Stimulated activated naive CD4-positive, alpha-beta T cell treated with Interleukin-2 at 50 U/mL for 16 hours (primary cell): ENCODE results near the gene IDI1.
"Not testable (repeated sequence)": the region's sequence is repeated elsewhere in the genome, so short reads cannot be mapped to it uniquely, and the experiment has no call there.

Experiments
- DNase-seq: peaks from one replicate; lab custom pipeline; 2025; lab: John Stamatoyannopoulos, UW

IDI1 gene

GRCh38 chr10:1048732-1049424 is at the start of gene IDI1:
Gene IDI1 (minus strand): TSS chr10:1049119. CDS start chr10:1049003, 116 bp downstream.
- peak; percentile 98 for DNase-seq

GRCh38 chr10:1097436-1097835 is 48.5 kb upstream of the IDI1 start:
- DNase-seq, result no peak

- no peak for DNase-seq
Measured at GRCh38 chr10:1096287-1096889, 47.5 kb upstream of the IDI1 start.

GRCh38 chr10:1095498-1095897 is 46.6 kb upstream of the IDI1 start:
- DNase-seq, result no peak

GRCh38 chr10:1094112-1095057 is 45.5 kb upstream of the IDI1 start:
- DNase-seq, result peak; percentile 69

GRCh38 chr10:1093696-1094095 is 44.8 kb upstream of the IDI1 start:
- DNase-seq, result no peak

- DNase-seq, result no peak
Measured at GRCh38 chr10:1090696-1091095, 41.8 kb upstream of the IDI1 start.

GRCh38 chr10:1089017-1089689 is 40.2 kb upstream of the IDI1 start:
- no peak for DNase-seq

GRCh38 chr10:1086787-1087186 is 37.9 kb upstream of the IDI1 start:
- no peak for DNase-seq

GRCh38 chr10:1085258-1085657 is 36.3 kb upstream of the IDI1 start:
- DNase-seq, result no peak

- no peak for DNase-seq
Measured at GRCh38 chr10:1084011-1084950, 35.4 kb upstream of the IDI1 start.

- no peak for DNase-seq
Measured at GRCh38 chr10:1083581-1083980, 34.7 kb upstream of the IDI1 start.

- DNase-seq, result no peak
Measured at GRCh38 chr10:1078668-1079067, 29.7 kb upstream of the IDI1 start.

GRCh38 chr10:1074748-1075308 is 25.9 kb upstream of the IDI1 start:
- no peak for DNase-seq

GRCh38 chr10:1074052-1074747 is 25.3 kb upstream of the IDI1 start:
- no peak for DNase-seq

GRCh38 chr10:1070919-1071318 is 22.0 kb upstream of the IDI1 start:
- DNase-seq, result no peak

- DNase-seq, result no peak
Measured at GRCh38 chr10:1068380-1069361, 19.8 kb upstream of the IDI1 start.

- not testable (repeated sequence) for DNase-seq
Measured at GRCh38 chr10:1066734-1067133, 17.8 kb upstream of the IDI1 start.

- no peak for DNase-seq
Measured at GRCh38 chr10:1064964-1065247, 16.0 kb upstream of the IDI1 start.
